Pericardium fibroblast (primary cell): ENCODE measurements around the gene SIX2. TPM values are rescaled to one million over a fixed set of nuclear protein-coding genes. Genes with fewer than 3 reads are reported as not detected.

ENCODE experiments used
- total RNA-seq: library from RNA; depleted of rRNA; stranded (reverse); fragments of >200 nt; gene quantifications from 2 replicates; pipeline ENCODE4 v1.2.3, GENCODE V29; 2015

The SIX2 gene
- total RNA-seq = 19.5 and 35.8 TPM in 2 replicates

DNA sequence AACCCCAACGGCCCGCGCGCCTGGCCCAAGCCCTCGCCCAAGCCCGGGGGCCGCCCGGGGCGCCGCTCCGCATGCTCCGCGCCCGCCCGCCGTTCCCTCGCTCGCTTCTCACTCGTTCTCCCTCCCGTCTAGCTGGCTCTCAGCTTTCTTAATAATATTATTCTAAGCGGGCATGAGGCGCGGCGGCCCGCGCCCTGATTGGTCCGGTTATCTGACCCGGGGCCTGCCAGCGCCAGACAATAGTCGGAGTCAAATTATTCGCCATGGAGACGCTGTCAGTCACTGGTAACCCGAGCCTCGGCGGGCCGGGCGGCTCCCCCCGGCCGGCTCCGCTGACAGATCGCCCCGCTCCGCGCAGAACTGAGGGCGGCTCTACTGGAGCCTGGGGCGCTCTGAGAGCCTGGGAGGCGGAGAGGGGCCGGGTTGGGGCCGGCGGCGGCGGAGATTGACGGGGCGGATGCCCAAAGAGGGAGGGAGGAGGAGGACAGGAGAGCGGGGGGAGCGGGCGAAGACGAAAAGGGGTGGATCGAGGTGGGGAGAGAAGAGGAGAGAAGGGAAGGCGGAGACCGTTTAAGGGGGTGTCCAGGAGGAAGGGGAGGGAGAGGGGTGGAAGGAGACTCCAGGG, at the start of gene SIX2:
SIX2 (minus strand) TSS at position 150 of the 625 bp plus-strand sequence. CDS start 342 bp downstream, outside the sequence.

Other genes with a start within 250 kb of the SIX2 start
- gene SIX3, start 67.8 kb downstream of the SIX2 start, total RNA-seq = not detected in 2 replicates